Choroid plexus epithelial cell (primary cell): ENCODE measurements around the gene GNAL.

ENCODE experiments used
- DNase-seq: peaks from one replicate; pipeline ENCODE4 v3.0.0-alpha.2; 2010; ENCODE audit warnings: low read depth
- H3K4me3 ChIP-seq: 2 replicates; pipeline ENCODE4 v1.5.1; 2011; ENCODE audit warnings: low read depth, mild to moderate bottlenecking, control low read depth, low read length, moderate library complexity
- CTCF ChIP-seq: conservative IDR thresholded peaks from 2 replicates; pipeline ENCODE4 v1.5.1; 2011; ENCODE audit warnings: low read depth, mild to moderate bottlenecking, control low read depth, inconsistent platforms, low read length, moderate library complexity

Gene GNAL

GRCh38 chr18:11739893-11740292 is 50.8 kb downstream of the GNAL start:
- no peak for DNase-seq
- TF ChIP-seq CTCF, result no peak
- no peak overlapping the region for H3K4me3 ChIP-seq

- DNase-seq, result peak; percentile 7
- no peak for TF ChIP-seq CTCF
- H3K4me3 ChIP-seq, result no peak overlapping the region
These were observed 51.4 kb downstream of the GNAL start for GRCh38 chr18:11740461-11740860.

- H3K4me3 ChIP-seq, result no peak overlapping the region
- peak; percentile 70 for TF ChIP-seq CTCF
- peak; percentile 32 for DNase-seq
These were observed 52.6 kb downstream of the GNAL start for GRCh38 chr18:11741505-11742145.

- H3K4me3 ChIP-seq, result no peak overlapping the region
- no peak for DNase-seq
- no peak for TF ChIP-seq CTCF
These were observed 56.5 kb downstream of the GNAL start for GRCh38 chr18:11745521-11745920.

GRCh38 chr18:11747286-11747685 is 58.2 kb downstream of the GNAL start:
- no peak for DNase-seq
- TF ChIP-seq CTCF, result no peak
- H3K4me3 ChIP-seq, result no peak overlapping the region

- H3K4me3 ChIP-seq, result no peak overlapping the region
- TF ChIP-seq CTCF, result no peak
- no peak for DNase-seq
These were observed 58.7 kb downstream of the GNAL start for GRCh38 chr18:11747731-11748130.

- TF ChIP-seq CTCF, result no peak
- no peak for DNase-seq
- H3K4me3 ChIP-seq, result no peak overlapping the region
These were observed 60.2 kb downstream of the GNAL start for GRCh38 chr18:11749305-11749704.
